Astrocyte (in vitro differentiated cells and primary cell): ENCODE measurements around the gene TFF2. TPM values are rescaled to one million over a fixed set of nuclear protein-coding genes. Genes with fewer than 3 reads are reported as not detected.

ENCODE experiments used
- DNase-seq: peaks from one replicate; pipeline ENCODE4 v3.0.0-alpha.2; 2010; ENCODE audit warnings: low read depth
- FAIRE-seq: peaks from 2 replicates; lab custom pipeline; 2011; peaks lifted over from hg19 to GRCh38; lab: Jason Lieb, UNC
- H2AFZ ChIP-seq: 2 replicates; pipeline ENCODE4 v1.6.0; 2012; ENCODE audit warnings: low read depth, low read length, inconsistent platforms
- H3K27ac ChIP-seq: 2 replicates; pipeline ENCODE4 v1.5.1; 2011; ENCODE audit warnings: low read depth, low read length, inconsistent platforms
- H3K27me3 ChIP-seq: 2 replicates; pipeline ENCODE4 v1.6.0; 2011; ENCODE audit warnings: low read length, inconsistent platforms; ENCODE audit not compliant: insufficient read depth
- H3K36me3 ChIP-seq: 2 replicates; pipeline ENCODE4 v1.5.1; 2011; ENCODE audit warnings: low read length, inconsistent platforms; ENCODE audit not compliant: insufficient read depth
- H3K4me1 ChIP-seq: 2 replicates; pipeline ENCODE4 v1.5.1; 2011; ENCODE audit warnings: low read length, inconsistent platforms; ENCODE audit not compliant: insufficient read depth
- H3K4me2 ChIP-seq: 2 replicates; pipeline ENCODE4 v1.6.0; 2012; ENCODE audit warnings: low read length, inconsistent platforms
- H3K4me3 ChIP-seq: 2 replicates; pipeline ENCODE4 v1.5.1; 2011; ENCODE audit warnings: low read depth, mild to moderate bottlenecking, low read length, inconsistent platforms; ENCODE audit not compliant: insufficient read depth
- H3K79me2 ChIP-seq: 2 replicates; pipeline ENCODE4 v1.6.0; 2012; ENCODE audit warnings: mild to moderate bottlenecking, low read length, inconsistent platforms; ENCODE audit not compliant: insufficient read depth
- H3K9ac ChIP-seq: 2 replicates; pipeline ENCODE4 v1.6.0; 2012; ENCODE audit warnings: mild to moderate bottlenecking, low read length, inconsistent platforms
- H3K9me3 ChIP-seq: 2 replicates; pipeline ENCODE4 v1.5.1; 2012; ENCODE audit warnings: low read depth, mild to moderate bottlenecking, low read length, inconsistent platforms; ENCODE audit not compliant: insufficient read depth
- H4K20me1 ChIP-seq: 2 replicates; pipeline ENCODE4 v1.6.0; 2012; ENCODE audit warnings: low read length, inconsistent platforms; ENCODE audit not compliant: insufficient read depth
- H3K27ac Mint-ChIP-seq: one replicate; pipeline ENCODE4 v1.8.0; 2021; ENCODE audit warnings: mild to moderate bottlenecking, mixed read lengths; ENCODE audit not compliant: unreplicated experiment
- H3K27me3 Mint-ChIP-seq: one replicate; pipeline ENCODE4 v1.8.0; 2021; ENCODE audit warnings: low read depth, mixed read lengths; ENCODE audit not compliant: unreplicated experiment
- H3K36me3 Mint-ChIP-seq: one replicate; pipeline ENCODE4 v1.8.0; 2021; ENCODE audit warnings: low read depth, mixed read lengths; ENCODE audit not compliant: unreplicated experiment
- H3K4me1 Mint-ChIP-seq: one replicate; pipeline ENCODE4 v1.8.0; 2021; ENCODE audit warnings: low read depth, mixed read lengths; ENCODE audit not compliant: unreplicated experiment
- H3K4me3 Mint-ChIP-seq: one replicate; pipeline ENCODE4 v1.8.0; 2021; ENCODE audit warnings: mild to moderate bottlenecking, moderate library complexity, mixed read lengths; ENCODE audit not compliant: unreplicated experiment
- H3K9me3 Mint-ChIP-seq: one replicate; pipeline ENCODE4 v1.8.0; 2021; ENCODE audit warnings: mild to moderate bottlenecking, mixed read lengths; ENCODE audit not compliant: unreplicated experiment
- CTCF ChIP-seq: IDR thresholded peaks from 2 replicates; pipeline ENCODE4 v1.5.1; 2011; ENCODE audit warnings: low read depth, mild to moderate bottlenecking, inconsistent platforms, low read length, moderate library complexity; ENCODE audit not compliant: insufficient read depth
- EZH2 ChIP-seq: IDR thresholded peaks from 2 replicates; pipeline ENCODE4 v1.6.1; 2012; ENCODE audit warnings: mild to moderate bottlenecking, low read length, inconsistent platforms; ENCODE audit not compliant: insufficient read depth
- total RNA-seq: library from RNA; stranded (reverse); gene quantifications from 2 replicates; pipeline ENCODE4 v1.2.1, GENCODE V29; 2021

The TFF2 gene
- total RNA-seq, 1 donor from 2014 or later = not detected

DNA sequence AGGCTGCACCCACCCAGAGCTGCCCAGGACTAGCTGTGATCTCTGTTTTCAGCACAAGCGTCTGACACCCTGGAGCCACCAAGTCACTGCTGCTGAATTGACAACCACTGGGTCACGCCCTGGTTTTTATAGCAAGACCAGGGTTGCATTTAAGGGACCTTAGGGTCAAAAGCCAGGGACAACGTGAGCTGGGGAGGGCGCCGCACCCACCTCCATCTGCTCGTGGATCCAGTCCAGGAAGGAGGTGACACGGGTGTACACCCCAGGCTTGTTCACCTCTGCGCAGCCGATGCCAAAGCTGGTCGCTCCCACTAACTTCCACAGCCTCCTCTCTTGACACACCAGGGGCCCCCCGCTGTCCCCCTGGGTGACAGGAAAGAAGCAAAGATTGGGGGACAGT is 24.7 kb upstream of the TFF2 start:
- Mint-ChIP-seq H3K36me3 (no peaks in the 10 kb centered on the region), H3K4me3 (no peak overlapping the region), H3K27me3 (peaks cover 61% of the 10 kb centered on the region), H3K4me1 (no peaks in the 10 kb centered on the region), H3K9me3 (peaks cover 2% of the 10 kb centered on the region), H3K27ac (no peak overlapping the region)
- Histone ChIP-seq H3K4me3 (no peak overlapping the region), H3K36me3 (no peaks in the 10 kb centered on the region), H4K20me1 (no peaks in the 10 kb centered on the region), H3K79me2 (no peaks in the 10 kb centered on the region), H3K4me2 (no peak overlapping the region), H3K27me3 (no peaks in the 10 kb centered on the region), H2AFZ (no peak overlapping the region), H3K27ac (no peak overlapping the region), H3K9me3 (no peaks in the 10 kb centered on the region), H3K9ac (no peak overlapping the region), H3K4me1 (no peaks in the 10 kb centered on the region)
- FAIRE-seq = no peak
- TF ChIP-seq EZH2 = no peak
- no peak for TF ChIP-seq CTCF
- no peak for DNase-seq

DNA sequence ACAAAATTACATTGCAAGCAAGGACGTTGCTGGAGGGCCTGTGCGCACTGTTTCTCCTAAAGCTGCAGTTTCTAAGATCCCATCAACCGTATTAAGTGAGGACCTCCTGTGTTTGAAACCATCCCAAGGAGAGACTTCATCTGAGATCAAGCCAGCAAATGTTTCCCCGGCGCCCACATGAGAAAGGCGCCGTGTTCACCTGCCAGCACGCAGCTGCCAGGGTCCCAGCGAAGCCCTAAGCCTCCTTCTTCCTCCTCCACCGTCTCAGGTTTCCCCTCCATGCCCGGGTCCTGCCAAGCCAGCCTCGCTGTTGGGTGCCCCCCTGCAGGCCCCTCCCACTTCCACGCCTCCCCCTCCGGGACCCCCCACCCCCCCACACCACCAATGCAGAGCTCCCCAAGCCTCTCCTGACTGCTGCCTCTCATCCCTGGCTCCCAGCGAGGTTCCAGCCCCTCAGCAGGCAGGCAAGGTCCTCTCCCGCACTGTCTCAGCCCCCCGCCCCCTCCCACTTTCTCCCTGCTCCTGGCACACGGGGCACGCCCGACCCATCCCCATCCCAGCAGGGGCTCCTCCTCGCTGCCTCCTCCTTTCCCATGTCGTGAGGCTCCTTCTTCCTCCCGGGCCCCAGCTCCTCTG is 24.2 kb upstream of the TFF2 start:
- H3K36me3 ChIP-seq = no peaks in the 10 kb centered on the region
- DNase-seq (no peak), FAIRE-seq (no peak)
- H3K4me3 ChIP-seq = no peak overlapping the region
- H3K27ac ChIP-seq = no peak overlapping the region
- peaks cover 61% of the 10 kb centered on the region for H3K27me3 Mint-ChIP-seq
- no peak overlapping the region for H3K4me3 Mint-ChIP-seq
- H4K20me1 ChIP-seq = no peaks in the 10 kb centered on the region
- TF ChIP-seq CTCF (no peak), EZH2 (no peak)
- no peak overlapping the region for H3K4me2 ChIP-seq
- H3K27me3 ChIP-seq = no peaks in the 10 kb centered on the region
- H2AFZ ChIP-seq = no peak overlapping the region
- peaks cover 2% of the 10 kb centered on the region for H3K9me3 Mint-ChIP-seq
- no peak overlapping the region for H3K9ac ChIP-seq
- H3K9me3 ChIP-seq = no peaks in the 10 kb centered on the region
- H3K27ac Mint-ChIP-seq = no peak overlapping the region
- H3K4me1 Mint-ChIP-seq = no peaks in the 10 kb centered on the region
- no peaks in the 10 kb centered on the region for H3K79me2 ChIP-seq
- no peaks in the 10 kb centered on the region for H3K4me1 ChIP-seq
- H3K36me3 Mint-ChIP-seq = no peaks in the 10 kb centered on the region

- Histone ChIP-seq H3K27ac (no peak overlapping the region), H3K4me2 (no peak overlapping the region), H3K4me3 (no peak overlapping the region), H3K36me3 (no peaks in the 10 kb centered on the region), H3K27me3 (no peaks in the 10 kb centered on the region), H2AFZ (no peak overlapping the region), H3K79me2 (no peaks in the 10 kb centered on the region), H3K9ac (no peak overlapping the region), H3K9me3 (no peaks in the 10 kb centered on the region), H4K20me1 (no peaks in the 10 kb centered on the region), H3K4me1 (no peaks in the 10 kb centered on the region)
- H3K36me3 Mint-ChIP-seq = no peaks in the 10 kb centered on the region
- FAIRE-seq = no peak
- no peaks in the 10 kb centered on the region for H3K4me1 Mint-ChIP-seq
- peaks cover 57% of the 10 kb centered on the region for H3K27me3 Mint-ChIP-seq
- DNase-seq = no peak
- no peak overlapping the region for H3K4me3 Mint-ChIP-seq
- no peak for TF ChIP-seq EZH2
- no peak for TF ChIP-seq CTCF
- peaks cover 2% of the 10 kb centered on the region for H3K9me3 Mint-ChIP-seq
- H3K27ac Mint-ChIP-seq = no peak overlapping the region
Measured at GRCh38 chr21:42374457-42374856, 23.7 kb upstream of the TFF2 start.
